ENCODE measurements around the gene ATG7.
"Not testable (repeated sequence)": the region's sequence is repeated elsewhere in the genome, so short reads cannot be mapped to it uniquely, and the experiment has no call there.

ATG7 gene

DNA sequence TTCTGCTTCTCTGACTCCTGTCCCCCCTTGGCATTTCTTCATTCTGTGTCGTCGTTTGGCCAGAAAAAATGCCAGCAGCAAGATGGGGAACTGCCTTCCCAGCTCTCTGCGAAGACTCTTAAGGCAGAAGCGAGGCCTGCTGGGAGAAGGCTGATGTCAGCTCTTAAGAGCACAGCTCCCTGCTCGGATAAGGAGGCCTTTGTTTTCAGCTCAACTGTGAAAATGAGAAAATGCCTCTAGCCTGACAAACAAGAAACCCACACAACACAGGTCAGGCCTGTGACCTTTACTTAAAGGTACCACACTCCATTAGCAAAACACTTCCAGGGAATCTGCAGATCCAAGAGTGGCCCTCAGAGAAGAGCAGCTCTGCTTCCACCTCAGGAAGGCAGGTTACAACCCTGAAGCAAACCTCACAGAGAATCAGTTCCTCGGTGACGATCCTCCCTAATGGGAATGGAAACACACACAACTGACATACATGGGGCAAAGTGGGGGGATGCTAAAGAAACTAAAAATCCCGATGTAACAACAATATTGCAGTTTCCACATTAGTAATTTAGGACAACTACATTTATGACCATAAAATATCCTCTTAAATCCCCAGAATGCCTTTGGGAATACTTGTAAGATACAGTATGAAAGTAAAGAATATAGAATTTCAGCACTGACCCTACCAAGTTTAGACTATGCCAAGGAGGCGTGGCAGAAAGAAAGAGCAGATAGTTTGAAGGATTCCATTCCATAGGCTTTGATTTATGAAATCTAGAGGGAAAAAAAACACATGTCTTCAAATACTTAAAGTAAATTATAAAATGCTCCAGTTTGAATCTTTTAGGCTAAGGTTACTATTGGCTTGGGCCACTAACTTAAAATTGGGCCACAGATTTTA, 319.4 kb downstream of the ATG7 start:
- no peak for DNase-seq (ENCODE audit: low spot score)

DNA sequence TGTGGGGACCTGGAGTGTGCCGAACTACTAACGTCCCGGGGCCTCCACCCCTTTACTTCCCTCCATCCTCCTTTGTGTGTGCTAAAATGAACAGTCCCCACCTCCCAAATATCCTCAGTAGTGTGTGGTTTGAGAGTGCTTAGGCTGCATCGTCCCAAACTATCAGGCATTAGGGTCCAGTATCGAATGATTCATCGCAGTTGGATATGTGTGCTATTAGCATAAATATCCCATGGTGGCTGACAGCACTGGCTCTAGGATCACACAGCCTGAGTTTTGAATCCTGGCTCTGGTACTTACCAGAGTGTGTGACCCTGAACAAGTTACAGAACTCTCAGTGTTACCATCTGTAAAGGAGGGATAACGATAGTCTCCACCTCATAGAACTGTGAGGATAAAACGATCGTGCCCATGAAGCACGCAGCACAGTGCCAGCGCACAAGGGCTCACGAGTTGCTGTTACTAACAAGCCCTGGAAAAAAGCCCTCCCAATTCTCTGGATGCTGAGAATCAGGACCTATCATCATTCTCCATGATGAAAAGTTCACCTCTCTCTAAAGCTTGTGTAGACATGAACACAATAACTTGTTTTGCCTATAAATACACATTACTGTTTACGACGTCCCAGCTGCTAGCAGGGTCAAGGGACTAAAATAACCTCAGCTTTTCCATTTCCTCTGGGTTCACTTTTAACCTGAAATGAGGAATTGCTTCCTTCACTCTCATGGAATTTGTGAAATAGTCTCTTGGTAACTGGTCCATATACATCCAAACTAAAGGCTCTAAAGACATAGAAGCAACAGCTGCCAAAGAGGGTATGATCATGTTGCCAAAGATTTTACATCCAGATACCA, 320.5 kb downstream of the ATG7 start:
- no peak for DNase-seq (ENCODE audit: low spot score)

DNA sequence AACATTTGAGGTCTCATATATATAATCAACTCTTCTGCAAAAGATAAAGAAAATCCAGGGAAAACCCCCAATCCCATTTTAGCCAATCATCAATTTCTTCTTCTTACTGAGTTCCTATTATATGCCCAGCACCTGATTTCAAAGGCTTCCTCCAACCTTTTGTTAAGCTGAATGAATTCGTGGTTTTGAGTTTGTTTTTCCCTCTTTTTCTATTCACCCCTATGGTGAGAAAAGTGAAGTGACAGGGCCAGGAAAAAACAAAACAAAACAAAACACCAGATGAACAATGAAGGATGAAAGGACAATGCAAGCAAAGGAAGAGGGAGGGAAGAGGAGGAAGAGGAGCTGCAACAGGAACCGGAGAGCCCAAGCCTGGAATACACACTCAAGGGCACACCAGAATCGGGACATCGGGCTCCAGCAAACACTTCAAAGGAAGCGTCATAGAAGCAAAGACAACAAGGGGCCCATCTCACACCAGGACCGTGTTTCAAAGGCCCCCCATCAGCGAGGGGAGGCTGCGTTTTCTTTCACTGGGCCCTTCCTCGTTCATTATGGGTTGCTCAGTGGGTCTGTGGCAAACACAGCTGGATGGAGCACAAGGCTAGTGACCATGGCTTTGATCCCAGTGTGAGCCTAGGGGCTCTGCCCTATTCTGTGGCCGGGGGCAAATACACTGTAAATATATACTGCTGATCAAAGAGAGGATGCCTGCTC, 321.3 kb downstream of the ATG7 start:
- DNase-seq (ENCODE audit: low spot score), result no peak

DNA sequence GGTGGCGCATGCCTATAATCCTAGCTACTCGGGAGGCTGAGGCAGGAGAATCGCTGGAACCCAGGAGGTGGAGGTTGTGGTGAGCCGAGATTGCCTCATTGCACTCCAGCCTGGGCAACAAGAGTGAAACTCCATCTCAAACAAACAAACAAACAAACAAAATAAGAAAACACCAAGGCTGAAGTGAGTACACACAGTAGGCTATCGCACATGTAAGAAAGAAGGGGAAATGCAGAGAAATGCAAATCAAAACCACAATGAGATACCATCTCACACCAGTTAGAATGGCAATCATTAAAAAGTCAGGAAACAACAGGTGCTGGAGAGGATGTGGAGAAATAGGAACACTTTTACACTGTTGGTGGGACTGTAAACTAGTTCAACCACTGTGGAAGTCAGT, 322.8 kb downstream of the ATG7 start:
- DNase-seq (ENCODE audit: low spot score), result not testable (repeated sequence)

DNA sequence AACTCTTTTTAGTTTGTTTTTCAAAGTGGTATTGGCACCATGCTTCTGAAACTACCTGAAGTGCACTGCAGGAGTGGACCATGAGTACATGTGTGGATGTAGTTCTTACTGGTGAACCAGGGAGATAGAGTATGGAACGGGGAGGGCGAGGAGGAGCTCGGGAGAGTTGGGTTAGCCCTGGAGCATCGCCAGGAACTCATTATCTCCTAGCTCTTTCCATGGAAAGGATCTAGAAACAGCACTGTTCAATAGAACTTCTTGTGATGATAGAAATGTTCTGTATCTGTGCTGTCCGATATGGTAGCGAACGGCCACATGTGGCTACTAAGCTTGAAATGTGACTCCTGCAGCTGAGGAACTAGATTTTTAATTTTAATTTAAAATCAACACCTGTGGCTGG, 324.2 kb downstream of the ATG7 start:
- DNase-seq (ENCODE audit: low spot score), result no peak

DNA sequence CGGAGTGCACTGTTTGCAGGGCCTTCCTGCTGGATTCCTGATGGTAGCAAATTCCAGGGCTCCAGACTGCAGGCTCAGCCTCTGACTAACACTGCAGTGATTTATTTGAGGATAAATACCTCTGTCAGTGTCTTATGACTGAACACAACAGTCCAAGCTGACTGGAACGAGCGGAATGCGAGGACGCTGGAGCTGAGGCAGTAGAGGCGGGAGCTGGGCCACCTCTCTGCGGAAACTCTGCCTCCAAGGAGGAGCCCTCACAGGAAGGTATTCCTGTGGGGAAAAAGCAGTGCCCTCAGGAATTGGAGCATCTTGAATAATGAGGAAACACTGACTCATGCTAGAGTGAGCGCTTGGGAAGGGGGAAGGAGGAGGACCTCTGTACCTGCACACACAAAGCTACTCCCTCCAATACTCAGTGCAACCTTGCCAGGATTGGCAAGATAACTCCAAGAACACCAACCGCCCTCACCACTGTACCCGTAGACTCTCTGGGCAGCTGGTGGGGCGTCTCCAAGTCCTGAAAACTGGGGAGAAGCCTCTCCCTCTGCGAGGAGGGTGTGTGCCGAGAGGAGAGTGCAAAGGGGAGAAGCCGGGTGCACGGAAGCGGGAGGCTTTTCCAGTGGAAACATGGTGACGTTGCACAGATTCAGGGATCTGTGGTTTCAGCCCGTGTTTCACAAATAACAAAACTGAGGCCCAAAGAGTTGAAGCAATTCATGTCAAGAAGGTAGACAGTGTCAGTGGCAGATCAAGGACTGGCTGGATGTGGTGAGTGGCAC, 328.5 kb downstream of the ATG7 start:
- no peak for DNase-seq (ENCODE audit: low spot score)

DNA sequence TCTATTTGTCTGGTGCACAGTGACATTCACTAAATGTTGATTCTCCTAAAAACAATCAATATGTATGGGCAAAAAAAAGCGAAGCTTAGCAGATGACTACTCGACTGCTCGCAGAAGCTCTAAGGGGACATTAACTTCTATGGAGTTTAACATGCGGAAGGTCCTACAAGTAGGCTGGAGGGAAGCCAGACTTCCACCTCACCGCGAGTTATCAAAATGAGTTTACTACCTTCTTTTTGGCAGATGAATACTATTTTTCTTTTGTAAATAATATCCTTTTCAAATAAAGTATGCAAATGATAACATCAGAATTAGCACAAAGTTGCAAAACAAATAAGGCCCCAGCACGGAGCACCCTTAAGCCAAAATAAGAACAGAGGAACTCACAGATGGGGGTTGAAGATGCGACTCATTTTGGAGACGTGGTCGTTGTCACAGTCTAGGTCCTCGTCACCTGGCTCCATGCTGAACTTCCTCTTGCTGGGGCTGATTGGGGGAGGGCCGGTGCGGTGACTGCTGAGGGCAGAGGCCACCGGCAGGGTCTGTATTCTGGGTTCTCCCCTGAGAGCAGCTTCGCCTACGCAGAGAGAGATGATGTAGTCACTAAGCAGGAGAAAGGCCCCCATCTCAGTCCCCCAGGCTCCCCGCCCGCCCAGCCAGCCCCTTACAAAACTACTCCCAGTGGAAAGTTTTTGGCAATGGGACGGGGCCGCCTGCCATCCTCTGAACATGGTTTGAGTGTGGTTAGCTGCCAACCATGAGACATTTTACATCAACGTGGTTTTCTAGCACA, 329.4 kb downstream of the ATG7 start:
- DNase-seq (ENCODE audit: low spot score), result no peak

DNA sequence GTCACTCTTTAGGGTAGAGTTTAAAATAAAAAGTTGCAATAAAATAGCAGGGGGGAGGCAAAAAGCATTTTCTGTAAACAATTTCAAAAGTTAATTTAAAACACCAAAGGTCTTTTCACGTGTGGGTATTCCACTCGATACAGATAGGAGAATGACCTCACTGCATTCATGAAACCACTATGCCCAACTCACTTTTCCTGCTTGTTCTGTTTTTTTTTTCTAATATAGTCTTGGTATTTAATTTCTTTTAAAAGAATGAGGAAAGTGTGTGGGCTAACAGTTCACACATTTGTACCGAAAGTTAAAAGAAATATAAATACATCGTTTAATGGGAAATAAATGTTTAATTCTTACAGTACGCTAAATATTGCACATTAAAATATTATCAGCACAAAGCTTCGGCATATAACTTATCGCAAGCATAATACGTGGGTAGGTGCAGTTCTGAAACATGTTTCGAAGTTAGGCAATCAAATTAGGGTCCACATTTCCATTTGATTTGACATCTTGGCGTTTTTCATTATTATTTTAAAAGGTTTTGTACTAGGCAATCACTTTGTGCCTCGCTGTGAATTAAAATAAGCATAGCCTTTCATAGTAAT, 330.1 kb downstream of the ATG7 start:
- DNase-seq (ENCODE audit: low spot score), result no peak

DNA sequence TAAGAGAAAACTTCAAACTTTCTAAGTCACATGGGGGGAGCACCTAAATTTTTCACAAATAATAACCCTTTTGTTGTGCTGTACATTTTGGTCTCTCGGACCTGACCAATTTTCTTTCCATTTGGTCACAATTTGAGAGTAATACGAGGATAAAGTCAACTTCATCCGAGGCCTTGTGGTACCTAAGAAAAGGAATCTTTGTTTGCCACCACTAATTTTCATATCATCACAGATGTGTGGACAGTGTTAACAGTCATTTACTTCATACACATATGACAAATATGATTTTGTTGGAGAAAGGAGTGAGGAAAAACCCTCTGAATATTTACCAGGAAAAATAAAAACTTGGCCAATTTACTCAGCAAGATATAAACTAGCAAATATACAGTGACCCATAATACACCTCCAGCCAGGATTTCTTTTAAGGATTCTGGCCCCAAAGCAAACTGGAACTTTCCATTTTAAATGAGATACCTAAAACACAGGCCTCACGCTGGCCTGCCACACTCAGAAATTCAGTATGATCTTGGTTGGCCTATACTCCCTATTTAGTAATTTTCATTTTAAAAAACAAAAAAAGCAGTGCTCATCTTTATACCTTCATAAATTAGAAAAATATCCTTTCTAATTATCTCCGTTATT, 330.8 kb downstream of the ATG7 start:
- no peak for DNase-seq (ENCODE audit: low spot score)

DNA sequence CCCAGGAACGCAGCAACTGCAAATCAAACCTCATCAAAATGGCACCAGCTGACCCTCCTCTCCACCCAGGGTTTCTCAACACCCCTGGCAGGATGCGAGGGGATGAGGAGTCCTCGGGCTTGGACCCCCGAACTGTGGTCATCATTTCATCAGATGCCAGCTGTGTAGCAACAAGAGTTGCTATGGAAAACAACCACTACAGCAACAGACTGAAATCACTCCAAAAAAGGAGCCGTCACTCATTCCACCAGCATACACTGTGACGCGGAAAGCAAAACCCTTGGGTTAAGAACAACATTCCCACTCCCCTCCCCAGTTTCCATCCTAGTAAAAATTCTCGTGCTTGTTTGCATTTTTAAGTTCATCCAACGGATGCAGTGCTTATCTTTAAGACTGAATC, 331.4 kb downstream of the ATG7 start:
- DNase-seq (ENCODE audit: low spot score), result no peak

DNA sequence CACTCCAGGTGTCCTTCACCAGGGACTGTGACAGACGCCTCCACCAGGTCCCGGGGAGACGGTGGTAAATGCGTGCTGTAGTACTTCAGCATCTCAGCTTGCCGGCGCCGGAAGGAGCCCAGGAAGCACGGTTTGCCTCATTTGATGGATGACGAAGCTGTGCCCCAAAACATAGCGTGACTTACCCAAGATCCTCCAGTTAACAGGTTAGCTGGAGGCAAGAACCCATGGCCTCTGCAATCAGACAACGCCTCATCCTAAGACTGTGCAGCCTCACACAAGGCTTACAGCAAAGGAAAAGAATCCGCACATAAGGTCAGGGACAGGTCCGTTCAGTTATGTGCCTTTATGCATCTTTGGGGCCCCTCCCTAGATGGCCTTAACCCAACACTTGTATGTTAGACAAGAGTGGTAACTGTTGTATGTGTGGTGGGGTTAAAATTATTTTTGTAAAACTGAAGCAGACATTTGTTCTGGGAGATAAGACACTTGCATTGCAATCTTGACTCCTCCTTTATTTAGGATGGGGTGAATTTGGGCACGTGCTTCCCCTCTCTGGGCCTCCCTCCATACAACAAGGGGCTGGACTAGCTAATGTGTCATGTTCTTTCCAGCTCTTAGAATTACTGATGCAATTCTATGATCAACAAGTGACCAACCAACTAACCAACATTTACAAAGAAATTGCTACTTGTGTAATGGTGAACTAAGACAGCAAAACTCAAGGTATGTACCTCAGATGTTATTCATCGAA, 332.1 kb downstream of the ATG7 start:
- DNase-seq (ENCODE audit: low spot score), result no peak

DNA sequence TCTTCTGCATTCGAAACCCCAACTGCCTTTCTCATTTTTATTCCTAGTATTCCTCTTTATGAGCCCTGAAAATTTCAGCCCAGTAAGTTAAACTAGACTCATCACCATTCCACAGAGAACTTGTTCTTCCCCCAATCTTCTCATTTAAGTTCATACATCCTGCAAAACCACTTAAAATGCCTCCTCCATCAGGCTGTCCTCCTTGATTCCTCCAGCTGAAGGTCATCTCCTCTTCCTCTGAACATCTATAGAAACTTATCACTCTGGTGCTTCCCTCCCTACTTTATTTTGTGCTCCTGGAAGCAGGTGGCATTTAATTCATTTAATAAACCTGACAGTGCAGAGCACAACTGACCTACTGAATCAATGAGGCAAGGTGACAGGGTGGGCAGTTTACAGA, 333.2 kb downstream of the ATG7 start:
- no peak for DNase-seq (ENCODE audit: low spot score)

DNA sequence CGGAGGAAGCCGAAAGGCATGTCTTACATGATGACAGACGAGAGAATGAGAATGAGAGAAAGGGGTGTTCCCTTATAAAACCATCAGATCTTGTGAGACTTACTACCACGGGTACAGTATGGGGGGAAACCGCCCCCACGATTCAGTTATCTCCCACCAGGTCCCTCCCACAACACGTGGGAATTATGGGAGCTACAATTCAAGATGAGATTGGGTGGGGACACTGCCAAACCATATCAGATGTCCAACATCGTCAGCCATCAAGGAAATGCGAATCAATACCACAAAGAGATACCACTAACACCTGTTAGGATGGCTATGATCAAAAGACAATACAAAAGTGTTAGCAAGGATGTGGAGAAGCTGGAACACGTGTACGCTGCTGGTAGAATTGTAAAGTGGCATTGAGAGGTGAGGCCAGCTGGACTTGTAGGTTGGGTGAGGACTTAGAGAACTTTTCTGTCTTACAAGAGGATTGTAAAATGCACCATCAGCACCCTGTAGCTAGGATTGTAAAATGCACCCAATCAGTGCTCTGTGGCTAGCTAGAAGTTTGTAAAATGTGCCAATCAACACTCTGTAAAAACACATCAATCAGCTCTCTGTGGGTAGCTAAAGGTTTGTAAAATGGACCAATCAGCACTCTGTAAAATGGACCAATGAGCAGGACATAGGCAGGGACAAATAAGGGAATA, 334.0 kb downstream of the ATG7 start:
- DNase-seq (ENCODE audit: low spot score), result no peak

DNA sequence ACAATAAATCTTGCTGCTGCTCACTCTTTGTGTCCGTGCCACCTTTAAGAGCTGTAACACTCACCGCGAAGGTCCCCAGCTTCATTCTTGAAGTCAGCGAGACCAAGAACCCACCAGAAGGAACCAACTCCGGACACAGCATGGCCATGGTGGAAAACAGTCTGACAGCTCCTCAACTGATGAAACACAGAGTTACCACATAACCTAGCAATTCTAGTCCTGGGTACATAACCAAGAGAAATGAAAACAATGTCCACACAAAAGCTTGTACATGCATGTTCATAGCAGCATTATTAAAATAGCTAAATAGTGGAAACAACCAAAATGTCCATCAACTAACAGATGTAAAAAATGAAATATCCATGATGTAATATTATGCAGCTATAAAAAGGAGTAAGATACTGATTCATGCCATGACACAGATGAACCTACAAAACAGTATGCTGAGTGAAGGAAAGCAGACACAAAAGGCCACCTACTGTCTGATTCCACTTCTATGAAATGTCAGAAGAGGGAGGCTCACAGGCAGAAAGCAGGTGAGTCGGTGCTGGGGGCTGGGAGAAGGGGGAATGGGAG, 334.8 kb downstream of the ATG7 start:
- no peak for DNase-seq (ENCODE audit: low spot score)

All from CD4-positive, alpha-beta T cell treated with Interleukin-15 for 4 hours (primary cell).